ENCODE data around the gene SLC16A2. TPM values are rescaled to one million over a fixed set of nuclear protein-coding genes. Genes with fewer than 3 reads are reported as not detected.

SLC16A2 gene
- total RNA-seq, 1 experiment from 2014 or later, result 55.2 TPM

GRCh38 chrX:74431797-74432196, 10.5 kb downstream of the SLC16A2 start:
- H3K36me3 Mint-ChIP-seq, result no peaks in the 10 kb centered on the region
- DNase-seq (ENCODE audit: low spot score) (no peak), ATAC-seq (peak; percentile 90)
- H3K9me3 Mint-ChIP-seq, result no peaks in the 10 kb centered on the region
- H3K4me1 Mint-ChIP-seq, result peaks cover 27% of the 10 kb centered on the region
- ChIA-PET POLR2A (interaction anchor here (0.9 to 1.5 kb wide), 3 partner anchors 11 to 61 kb away, joined by 3 to 9 read pairs (median 5); partner anchors contain the start of gene SLC16A2), CTCF (interaction anchor here (1.0 to 1.8 kb wide), 5 partner anchors 9 to 104 kb away, joined by 3 to 9 read pairs (median 5); partner anchors contain the start of gene SLC16A2)
- H3K27ac Mint-ChIP-seq, result peak overlapping the region; percentile 90; the same call in 1 of the 2 replicates
- H3K27me3 Mint-ChIP-seq (ENCODE audit: low read depth), result no peaks in the 10 kb centered on the region
- no peak overlapping the region; the same call in 1 of the 2 replicates for H3K4me3 Mint-ChIP-seq
- TF ChIP-seq ZNF281 (CRISPR knock-in tag; IDR thresholded peaks at IDR 0.05) (no peak), FOXP4 (CRISPR knock-in tag; IDR thresholded peaks at IDR 0.05) (no peak), ZNF138 (CRISPR knock-in tag; conservative IDR thresholded peaks at IDR 0.05) (no peak), PRDM15 (CRISPR knock-in tag; IDR thresholded peaks at IDR 0.05) (peak; percentile 86)

GRCh38 chrX:74434336-74434735, 13.0 kb downstream of the SLC16A2 start:
- no peaks in the 10 kb centered on the region for H3K9me3 Mint-ChIP-seq
- H3K4me3 Mint-ChIP-seq, result no peak overlapping the region
- no peaks in the 10 kb centered on the region for H3K36me3 Mint-ChIP-seq
- DNase-seq (ENCODE audit: low spot score) (no peak), ATAC-seq (no peak)
- no peak overlapping the region for H3K27ac Mint-ChIP-seq
- no peak for TF ChIP-seq E2F4 (CRISPR knock-in tag; IDR thresholded peaks at IDR 0.05; ENCODE audit: borderline replicate concordance, low read depth)
- no peak for TF ChIP-seq ZNF263 (CRISPR knock-in tag; IDR thresholded peaks at IDR 0.05; ENCODE audit: low read depth)
- no peak for TF ChIP-seq SMAD4 (CRISPR knock-in tag; IDR thresholded peaks at IDR 0.05)
- TF ChIP-seq GRHL2 (CRISPR knock-in tag; IDR thresholded peaks at IDR 0.05; ENCODE audit: insufficient replicate concordance, severe bottlenecking), result no peak
- no peak for TF ChIP-seq ARID4B (CRISPR knock-in tag; IDR thresholded peaks at IDR 0.05; ENCODE audit: borderline replicate concordance)
- no peak for TF ChIP-seq FOXJ3 (CRISPR knock-in tag; IDR thresholded peaks at IDR 0.05; ENCODE audit: borderline replicate concordance)
- TF ChIP-seq CBFB (CRISPR knock-in tag; IDR thresholded peaks at IDR 0.05; ENCODE audit: low read depth), result no peak
- no peak for TF ChIP-seq E2F5 (CRISPR knock-in tag; IDR thresholded peaks at IDR 0.05)
- no peak for TF ChIP-seq ATF1 (CRISPR knock-in tag; IDR thresholded peaks at IDR 0.05)
- no peak for TF ChIP-seq SOX15 (CRISPR knock-in tag; IDR thresholded peaks at IDR 0.05)
- no peak for TF ChIP-seq NR2C2 (CRISPR knock-in tag; IDR thresholded peaks at IDR 0.05)
- no peak for TF ChIP-seq ZNF232 (CRISPR knock-in tag; IDR thresholded peaks at IDR 0.05)
- TF ChIP-seq ZNF423 (CRISPR knock-in tag; IDR thresholded peaks at IDR 0.05), result no peak
- TF ChIP-seq ZMAT4 (CRISPR knock-in tag; IDR thresholded peaks at IDR 0.05), result no peak
- H3K4me1 Mint-ChIP-seq, result peaks cover 34% of the 10 kb centered on the region
- ChIA-PET CTCF (no interaction called here), POLR2A (no interaction called here)
- no peaks in the 10 kb centered on the region for H3K27me3 Mint-ChIP-seq (ENCODE audit: low read depth)
